HPDE6-E6E7 (cell line): ENCODE results near the gene THSD4.

Experiments
- DNase-seq: peaks from one replicate; pipeline ENCODE4 v3.0.0; 2011; ENCODE audit warnings: missing footprints; ENCODE audit errors: extremely low spot score

Gene THSD4

DNA sequence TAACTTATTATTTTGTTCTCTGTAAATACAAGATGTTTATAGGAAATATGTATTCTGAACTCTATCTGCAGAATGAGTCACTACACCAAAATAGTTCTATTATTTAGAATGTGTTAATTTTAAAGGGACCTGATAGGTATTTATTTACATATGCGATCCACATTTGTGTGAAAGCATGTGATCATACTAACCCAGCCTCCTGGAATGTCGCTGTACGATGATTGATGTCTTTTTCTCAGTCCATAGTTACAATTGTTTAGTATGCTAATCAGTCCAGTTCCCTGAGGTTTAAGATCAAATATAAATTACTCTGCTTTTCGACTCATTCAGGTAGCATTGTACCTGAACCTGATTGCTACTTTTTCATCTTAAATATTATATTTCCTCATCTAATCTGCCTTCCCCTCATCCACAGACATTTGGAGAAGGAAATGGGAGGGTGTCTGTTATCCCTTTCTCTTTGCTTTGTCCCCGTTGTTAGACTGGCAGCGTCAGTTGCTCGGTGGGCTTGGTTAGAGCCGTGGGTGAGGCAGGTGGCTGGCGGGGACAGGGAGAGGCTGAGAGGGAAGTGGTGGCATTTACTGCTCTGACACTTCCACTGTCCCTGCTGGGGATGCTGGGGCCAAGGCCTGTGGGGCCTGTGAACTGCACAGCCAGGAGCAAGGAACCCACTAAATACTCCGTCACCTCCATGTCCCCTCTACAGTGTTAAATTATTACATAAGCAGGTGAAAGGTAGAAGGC lies 667.3 kb downstream of the THSD4 start:
- no peak for DNase-seq

DNA sequence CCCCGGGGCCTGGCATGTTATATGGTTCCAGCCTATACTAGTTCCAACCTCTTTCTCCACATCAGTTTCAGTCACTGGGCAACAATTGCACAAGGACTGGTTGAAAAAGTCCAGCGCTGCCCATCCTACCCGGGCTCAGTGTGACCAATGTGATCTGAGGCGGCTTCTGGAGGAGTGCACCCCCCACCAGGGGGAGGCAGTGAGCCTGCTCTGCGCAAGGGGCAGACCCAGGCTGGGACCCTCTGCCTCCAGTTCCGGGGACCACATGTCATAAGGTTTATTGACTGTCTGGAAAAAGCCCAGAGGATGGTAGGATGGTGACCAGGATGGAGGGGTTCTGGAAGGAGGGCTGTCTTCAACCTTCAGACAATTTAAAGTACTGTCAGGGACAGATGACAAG lies 669.4 kb downstream of the THSD4 start:
- DNase-seq: no peak

DNA sequence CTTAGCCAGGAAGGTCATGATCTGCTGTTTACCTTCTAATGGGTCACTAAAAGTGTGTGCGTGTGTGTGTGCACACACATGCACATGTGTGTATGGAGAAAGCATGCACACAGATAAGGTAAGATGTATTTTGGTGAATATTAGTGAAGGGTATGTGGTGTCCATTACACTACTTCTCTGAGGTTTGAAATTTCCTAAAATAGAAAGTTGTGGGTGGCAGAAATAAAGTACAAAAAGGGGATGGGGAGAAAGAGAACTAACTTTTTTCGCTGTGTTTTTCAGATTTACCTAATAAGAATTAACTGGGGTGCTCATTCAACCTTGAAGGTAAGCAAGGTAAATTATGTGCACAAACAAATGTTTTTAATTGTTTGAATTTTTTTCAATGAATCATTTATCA lies 670.7 kb downstream of the THSD4 start:
- DNase-seq: no peak

DNA sequence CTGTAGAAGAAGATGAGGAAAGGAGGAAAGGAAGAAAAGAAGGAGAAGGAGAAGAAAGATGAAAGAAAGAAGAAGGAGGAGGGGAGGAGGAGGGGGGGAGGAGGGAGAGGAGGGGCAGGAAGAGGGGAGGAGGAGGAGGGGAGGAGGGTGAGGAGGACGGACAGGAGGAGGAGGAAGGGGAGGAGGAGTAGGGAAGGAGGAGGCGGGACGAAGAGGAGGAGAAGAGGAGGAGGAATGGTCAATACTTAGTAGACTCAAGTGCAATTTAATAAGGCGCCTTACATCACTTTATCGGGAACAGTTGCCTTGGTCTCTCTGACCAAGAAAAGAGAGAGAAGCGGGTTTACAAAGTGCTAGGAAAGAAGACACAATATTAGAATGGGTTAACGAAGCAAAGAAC lies 671.4 kb downstream of the THSD4 start:
- DNase-seq: no peak

DNA sequence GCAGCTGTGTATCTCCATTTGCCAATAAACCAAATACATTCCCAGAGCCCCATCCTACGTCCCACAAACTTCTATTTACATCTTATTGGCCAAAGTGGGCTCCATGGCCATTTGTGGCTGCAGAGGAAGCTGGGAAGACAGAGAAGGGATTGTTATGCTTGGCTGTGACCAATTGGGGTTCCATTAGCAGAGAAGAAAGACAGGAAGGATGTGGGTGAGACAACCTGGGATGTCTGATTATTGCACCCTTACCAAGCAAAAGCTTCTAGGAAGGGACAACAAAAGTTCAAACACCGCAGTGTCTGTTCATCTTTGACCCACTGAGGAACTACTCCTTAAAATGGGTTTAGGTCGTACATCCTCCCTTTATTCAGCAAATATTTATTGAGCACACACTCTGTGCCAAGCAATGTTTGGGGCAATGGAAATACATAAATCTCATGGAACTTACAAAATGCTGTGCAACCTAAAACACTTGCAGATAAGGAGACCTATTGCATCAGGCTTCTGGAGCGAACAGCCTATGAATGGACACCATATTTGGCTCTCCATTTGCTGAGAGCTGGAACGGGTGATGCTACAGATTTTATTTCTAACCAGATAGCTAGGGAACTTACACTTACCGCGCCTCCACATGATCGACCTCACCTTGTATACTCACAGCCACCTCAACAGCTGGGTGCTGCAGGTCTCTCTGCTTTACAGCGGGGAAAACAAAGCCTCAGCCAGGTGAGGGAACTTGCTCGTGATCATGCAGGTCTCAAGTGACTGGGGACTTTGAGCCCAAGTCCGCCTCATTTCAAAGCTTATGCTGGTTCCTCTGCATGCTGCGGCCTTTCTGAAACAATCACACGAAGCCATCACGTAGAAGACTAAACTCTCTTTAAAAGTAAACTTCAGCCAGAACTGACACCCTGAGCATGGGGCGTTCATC lies 673.6 kb downstream of the THSD4 start:
- DNase-seq: no peak

DNA sequence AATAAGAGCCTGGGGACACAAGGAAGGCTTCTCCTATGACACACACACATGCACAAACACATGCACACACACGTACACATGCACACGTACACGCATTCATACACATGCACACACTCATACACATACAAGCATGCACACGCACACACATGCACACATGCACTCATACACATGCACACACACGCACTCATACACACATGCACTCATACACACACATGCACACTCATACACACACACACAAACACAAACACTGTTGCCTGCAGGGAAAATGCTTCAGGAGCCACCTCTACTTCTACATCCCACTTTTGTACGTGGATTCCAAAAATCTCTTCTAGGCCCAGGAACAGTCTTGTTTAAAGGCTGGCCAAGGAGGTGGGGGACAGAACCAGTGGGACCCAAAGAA lies 674.3 kb downstream of the THSD4 start:
- no peak for DNase-seq

DNA sequence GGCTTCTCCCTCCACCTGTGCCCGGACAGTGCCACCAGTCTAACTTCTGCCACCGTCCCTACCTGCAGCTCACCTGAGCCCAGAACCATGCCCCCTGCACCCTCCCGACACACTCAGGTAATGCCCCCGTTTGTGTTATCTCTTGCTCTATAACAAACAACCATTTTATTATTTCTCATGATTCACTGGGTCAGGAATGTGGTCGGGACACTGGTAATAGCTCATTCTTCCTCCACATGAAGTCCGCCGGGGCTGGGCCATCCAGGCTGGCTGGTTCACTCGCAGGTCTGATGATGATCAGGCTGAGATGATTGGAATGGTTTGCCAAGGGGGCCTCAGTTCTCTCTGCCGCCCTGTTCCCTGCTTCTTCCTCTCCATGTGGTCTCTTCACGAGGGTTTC lies 674.8 kb downstream of the THSD4 start:
- DNase-seq: peak; percentile 88

DNA sequence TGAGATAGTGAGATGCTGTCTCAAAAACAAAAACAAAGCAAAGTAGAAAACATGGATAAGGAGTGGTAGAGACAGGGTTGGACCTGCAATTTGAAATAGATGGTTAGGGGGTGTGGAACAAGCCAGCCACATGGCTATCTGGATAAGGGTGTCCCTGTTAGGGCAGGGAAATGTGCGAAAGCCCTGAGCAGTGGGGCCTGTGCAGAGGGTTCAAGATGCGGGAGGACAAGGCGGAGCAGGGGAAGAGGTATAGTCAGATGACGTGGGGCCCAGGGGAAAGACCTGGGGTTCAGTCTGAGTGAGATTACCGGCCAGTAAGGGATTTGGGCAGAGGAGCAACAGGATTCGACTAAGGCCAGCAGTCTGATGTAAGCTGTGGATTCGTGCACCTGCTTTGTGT lies 676.7 kb downstream of the THSD4 start:
- no peak for DNase-seq

DNA sequence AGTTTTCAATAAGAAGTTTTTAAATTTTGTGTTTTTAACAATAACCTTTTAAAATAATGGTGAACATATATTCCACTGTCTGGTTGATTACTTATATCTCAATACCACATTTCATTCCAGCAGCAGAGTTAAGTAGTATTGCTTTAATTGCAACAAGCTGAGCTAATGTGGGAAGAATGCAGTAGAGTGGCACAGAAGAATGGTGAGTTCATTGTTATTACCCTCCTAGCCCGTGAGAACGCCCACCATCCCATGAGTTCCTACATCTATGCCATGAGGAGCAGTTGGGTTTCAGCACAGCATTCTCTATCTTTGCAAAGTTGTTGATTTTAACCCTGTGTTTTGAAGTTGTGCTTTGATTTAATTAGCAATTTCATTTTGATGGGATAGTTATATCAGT lies 677.2 kb downstream of the THSD4 start:
- DNase-seq: peak; percentile 43

DNA sequence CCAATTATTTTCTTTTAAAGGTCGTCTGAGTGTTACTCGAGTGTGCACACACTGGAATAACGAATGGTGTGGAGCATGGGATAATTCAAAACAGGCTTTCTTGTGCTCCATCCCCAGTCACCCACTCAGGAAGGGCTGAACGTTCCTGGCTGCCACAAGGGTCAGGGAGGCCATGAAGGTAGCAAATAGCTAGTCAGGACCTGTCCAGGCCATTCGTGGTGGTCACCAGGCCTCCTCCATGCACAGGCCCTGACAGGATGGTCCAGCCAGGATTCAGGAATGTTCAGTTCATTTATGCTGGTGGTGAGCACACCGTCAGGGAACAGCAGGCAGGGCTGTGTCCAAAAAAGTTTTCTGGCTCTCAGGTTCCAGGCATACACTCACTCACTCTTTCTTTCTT lies 683.4 kb downstream of the THSD4 start:
- DNase-seq: no peak

DNA sequence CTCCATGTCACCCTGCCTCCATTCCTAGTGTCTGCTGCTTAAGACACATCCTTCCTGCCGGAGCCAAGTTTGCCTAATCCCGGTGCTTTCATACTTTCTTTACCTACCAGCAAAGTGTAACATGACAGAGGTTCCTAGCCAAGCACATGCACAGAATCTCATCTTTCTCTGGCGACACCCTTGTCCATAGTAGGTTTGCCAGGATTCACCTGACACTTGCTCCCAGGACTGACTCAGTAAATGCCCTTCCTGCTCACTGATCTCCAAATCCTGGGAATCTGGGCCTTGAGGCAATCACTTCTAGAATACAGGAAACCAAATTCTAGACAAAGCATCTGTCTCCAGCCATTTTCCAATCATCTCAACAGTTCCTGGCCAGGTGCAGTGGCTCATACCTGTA lies 684.9 kb downstream of the THSD4 start:
- DNase-seq: no peak

DNA sequence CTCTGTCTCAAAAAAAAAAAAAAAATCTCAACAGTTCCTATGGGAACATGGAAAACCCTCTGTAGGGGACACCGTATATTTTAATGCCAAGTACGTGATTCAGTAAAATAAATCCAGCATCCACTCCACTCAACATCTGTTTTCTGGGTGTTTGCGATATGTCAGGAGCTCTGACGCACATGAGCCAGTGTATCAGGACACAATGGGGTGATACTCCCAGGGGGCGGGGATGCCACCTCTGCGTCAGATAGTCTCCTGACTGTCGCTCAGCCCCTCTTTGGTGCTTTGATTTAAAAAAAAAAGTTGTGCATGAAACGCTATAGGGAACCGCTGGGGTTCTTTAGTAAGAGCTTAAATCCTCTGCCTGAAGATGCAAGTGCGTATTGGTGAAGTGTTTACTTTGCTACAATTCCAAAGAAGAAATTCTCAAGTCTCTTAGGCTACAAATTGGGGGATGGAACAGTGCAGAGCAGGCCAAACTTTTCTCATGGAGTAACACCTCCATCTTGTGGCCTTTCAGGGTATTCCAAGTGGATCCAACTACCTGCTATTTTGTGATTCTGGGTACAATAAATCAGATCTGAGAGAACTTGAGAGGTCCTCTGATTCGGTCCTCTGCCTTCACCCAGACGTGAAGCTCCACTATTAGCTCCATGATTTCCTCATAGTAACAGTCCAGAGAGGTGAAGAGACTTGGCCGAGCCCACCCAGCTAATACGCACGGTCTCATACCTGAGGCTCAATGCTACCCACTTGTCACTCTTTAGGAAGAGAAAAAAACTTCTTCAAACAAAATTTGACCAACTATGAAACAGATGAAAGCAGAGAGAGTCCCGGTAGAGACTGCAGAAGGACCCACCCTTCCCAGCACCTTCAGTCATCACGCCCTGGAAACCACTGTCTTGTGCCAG lies 685.8 kb downstream of the THSD4 start:
- DNase-seq: peak; percentile 51

DNA sequence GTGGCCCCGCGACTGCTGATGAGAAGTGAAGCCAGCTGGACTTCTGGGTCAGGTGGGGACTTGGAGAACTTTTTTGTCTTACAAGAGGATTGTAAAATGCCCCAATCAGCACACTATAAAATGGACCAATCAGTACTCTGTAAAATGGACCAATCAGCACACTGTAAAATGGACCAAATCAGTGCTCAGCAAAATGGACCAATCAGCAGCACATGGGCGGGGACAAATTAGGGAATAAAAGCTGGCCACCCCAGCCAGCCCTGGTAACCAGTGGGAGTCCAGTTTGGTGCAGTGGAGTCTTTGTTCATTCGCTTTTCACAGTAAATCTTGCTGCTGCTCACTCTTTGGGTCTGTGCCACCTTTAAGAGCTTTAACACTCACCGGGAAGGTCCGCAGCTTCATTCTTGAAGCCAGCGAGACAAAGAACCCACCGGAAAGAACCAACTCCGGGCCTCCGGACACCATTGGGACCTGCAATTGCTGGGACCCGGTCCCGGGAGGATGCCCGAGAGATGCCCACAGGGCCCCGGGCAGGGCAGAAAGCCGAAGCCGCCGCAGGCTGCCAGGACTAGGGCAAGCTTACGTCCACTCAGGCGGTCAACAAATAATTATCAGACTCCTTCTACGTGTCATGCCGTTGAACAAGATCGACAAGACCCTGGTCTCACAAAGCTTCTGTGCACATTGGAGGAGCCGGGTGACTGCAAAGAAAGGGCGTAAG lies 686.8 kb downstream of the THSD4 start:
- DNase-seq: no peak

DNA sequence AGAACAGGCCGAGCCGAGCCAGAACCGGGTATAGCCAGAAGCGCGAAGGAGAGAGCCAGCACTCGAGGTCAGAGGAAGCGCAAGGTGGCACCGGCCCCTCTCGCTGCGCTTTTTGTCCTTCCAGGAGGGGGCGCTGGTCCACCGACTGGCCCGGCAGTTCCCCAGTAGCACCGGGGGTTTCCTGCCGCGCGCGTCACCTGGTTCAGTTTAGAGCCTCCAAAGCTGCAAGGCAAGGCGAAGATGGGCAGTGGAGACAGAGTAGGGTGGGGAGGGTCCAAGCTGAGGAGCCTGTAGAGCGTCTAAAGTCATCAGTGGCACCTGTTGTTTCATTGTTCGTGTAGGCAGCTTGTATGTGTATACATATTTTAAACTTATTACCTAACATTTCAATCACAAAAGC lies 687.5 kb downstream of the THSD4 start:
- DNase-seq: no peak

DNA sequence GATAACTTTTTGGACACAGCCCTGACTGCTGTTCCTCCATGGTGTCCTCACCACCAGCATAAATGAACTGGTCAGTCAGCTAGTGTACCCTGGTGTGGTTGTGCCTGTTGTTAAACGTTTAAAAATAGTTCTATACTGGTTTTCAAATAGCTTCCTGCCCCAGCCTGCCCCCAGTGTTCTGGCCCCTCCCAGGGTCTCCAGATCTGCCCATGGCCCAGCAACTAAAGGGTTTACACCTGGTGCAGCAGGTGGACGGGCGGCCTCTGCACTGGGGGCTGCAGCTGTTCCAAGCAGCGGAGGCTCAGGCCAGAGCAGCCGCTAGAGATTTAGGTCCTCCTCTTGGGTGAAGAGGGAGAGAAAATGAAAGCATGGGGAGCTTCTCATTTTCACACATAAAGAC lies 689.0 kb downstream of the THSD4 start:
- no peak for DNase-seq

DNA sequence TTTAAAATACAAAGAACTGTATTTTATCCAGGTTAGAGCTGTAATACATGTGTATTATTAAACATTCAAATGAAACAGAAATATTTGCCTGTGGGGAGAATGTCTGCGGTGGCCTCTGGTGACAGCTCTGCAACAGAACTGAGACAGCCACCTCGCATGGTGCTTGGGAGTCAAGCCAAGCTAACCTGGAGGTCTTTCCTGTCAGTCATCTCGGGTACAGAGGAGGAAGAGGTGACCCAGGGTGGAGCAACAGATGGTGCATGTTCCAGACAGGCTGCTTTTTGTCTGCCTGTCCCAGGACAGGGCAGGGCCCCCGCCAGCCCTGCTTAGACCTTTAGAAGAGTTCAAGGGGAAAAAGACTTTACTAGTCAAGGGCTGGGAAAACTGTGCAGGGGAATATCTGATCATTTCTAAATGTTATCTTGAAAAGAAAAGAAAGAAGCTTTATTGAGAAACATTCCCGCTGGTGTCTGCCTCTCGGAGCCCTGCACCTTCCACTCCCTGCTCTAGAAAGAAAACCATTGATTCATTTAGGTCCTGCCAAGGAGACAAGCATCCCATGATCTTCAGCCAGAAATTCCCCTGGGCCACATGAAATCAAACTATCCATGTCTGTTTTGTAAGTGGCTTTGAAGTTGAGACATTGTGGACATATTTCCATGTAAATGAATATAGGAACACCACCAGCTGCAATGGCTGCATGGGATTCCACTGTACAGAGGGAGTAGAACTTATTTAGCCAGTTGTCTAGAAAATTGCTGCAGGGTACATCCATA lies 689.6 kb downstream of the THSD4 start:
- no peak for DNase-seq

DNA sequence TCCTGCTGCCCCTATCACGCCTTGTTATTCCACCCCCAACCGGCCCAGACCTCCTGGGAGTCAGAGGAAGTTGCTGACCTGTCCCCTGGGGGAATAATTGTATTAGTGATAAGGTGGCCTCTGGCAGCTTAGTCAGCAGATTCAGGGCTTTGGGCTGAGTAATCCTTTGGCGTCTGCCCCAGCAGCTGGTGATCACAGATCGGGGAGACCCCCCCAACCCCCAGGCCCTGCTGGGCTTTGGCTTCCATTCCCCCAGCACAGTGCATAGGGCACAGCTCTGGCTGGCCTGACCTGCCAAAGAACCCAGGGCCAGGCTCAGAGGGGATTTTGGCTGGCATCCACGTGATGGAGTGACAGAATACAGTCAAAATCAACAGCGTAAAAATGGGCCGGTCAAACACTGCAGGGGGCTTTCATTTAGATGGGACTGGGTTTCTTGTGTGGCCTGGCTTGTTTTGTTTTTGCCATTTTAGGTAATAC lies 691.2 kb downstream of the THSD4 start:
- DNase-seq: no peak

DNA sequence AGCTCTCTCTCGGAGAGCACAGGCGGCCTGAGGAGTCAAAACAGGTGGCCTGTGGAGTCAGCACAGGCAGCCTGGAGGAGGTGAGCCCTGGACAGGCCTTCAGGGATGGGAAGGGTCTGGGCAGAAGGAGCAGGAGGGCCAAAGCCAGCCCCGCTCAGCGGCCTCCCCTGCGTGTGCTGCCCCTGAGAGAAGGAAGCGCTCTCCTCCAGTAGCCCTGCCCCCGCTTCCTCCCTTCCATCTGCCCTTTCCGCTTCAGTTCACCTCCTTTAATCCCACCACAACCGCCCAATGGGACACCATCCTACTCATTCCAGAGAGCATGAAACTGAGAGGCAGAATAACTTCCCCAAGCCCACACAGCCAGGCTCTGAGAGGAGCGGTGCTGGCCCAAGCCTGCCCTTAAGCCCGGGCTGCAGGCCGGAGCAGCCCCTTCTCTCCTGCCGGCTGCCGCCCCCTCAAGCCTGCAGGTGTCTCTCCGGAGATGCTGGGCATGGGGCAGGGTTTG lies 691.9 kb downstream of the THSD4 start:
- no peak for DNase-seq

DNA sequence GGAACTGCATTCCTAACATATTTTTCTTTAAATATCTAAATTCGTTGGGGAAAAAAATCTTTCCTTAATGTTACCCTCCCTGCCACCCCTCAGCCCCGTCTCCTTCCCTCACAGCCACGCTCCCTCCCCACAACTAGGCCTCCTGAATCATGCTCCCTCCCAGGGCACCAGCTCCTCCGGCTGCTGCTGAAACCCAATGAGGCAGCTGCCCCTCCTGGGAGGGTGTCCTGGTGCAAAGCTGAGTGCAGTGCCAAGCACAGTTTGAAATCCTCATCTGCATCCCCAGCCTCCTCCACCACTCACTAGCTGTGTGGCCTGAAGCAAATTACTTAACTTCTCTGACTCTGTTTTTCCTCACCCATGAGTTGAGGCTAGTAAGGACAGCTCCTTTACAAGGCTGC lies 692.4 kb downstream of the THSD4 start:
- no peak for DNase-seq

DNA sequence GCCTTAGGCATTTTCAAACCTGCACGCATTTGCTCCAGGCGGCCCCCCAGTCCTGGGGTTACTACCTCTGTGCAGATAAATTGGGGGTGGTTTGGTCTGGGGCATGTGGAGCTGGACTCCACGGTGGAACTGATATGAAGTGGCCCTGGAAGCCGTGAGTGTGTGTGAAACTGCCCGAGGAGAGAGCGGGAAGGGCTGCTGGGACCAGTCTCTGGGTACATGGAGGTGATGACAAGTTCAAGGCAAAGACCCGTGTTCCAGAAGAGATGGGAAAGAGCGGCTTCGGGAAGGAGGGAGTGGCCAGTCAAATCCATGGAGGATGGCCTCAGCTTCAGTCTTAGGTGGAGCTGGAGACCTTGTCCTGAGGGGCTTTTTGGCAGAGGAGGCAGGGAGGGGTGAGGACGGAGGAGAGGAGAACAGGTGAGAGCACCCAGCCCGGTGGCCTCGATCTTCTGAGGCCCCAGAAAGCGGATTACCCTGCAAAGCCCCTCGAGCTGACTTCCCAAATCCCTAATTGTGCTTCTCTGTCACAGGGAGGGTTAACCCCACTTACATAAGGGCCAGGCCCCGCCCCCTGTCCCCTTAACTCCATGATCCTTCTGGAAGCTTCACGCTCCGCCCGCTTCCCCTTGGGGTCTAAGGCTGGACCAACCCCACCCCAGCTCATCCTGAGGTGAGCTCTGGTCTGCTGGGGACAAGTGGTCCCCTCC lies 693.2 kb downstream of the THSD4 start:
- DNase-seq: no peak
